ENCODE results near the gene BCKDHB. TPM values are rescaled to one million over a fixed set of nuclear protein-coding genes. Genes with fewer than 3 reads are reported as not detected.

BCKDHB gene
- total RNA-seq, 1 experiment from 2014 or later, result 16.4 TPM

DNA sequence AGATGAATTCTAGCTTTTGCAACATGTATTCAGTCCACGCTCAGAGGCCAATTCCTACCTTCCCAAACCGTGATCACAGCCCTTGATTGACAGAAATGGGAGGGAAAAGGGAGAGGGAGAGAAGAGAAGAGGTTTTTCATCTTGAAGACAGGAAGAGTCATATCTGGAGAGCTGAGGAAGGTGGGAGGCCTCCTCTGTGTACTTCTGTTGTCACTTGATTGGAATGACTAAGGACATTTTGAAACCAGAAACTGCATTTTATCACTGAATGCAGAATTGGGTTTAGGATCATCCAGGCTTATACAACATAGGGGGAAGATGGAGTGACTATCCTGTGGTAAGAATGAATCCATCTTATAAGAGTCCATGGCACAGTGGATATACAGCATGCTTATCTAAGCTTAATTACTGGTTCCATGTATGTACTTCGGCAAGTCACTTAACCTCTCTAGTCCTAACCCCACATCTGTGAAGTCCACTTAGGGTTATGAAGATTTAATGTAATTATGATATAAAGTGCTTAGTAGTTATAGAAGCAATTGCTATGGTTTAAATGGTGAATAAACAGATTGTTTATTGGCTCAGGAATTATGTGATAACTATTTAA is 144.0 kb downstream of the BCKDHB start:
- POLR2A ChIA-PET, result no interaction called here

DNA sequence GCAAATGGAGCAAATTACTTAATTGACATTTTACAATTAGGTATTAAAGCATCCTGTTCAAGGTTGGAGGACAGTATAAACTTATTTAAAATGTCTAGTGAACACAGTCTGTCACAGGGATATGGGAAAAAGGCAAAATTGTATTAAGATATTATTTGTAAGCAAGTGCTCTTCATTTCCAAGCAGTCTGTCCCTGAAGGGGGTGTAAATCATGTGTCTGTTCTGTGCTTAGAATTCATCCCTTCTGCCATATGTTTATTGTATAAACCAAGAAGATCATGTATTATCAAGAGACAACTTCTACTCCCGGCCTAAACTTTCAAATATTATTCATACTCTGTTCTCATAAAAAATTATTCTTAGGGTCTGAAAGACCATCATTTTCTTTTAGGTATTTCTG is 144.8 kb downstream of the BCKDHB start:
- intact Hi-C loops (cut with micrococcal nuclease; ENCODE audit: unreplicated experiment), result no loop called here
- H3K4me3 ChIP-seq (ENCODE audit: low read depth in 2 of 2, low read length in 2 of 2), result no peak overlapping the region
- no peaks in the 10 kb centered on the region for H3K9me3 ChIP-seq (ENCODE audit: control insufficient read depth, insufficient read depth, low read depth, low read length)
- ATAC-seq, result no peak
- CTCF ChIA-PET, result no interaction called here
- H3K27me3 ChIP-seq (ENCODE audit: control insufficient read depth, insufficient read depth, low read length), result no peaks in the 10 kb centered on the region
- TF ChIP-seq REST (IDR thresholded peaks at IDR 0.05; ENCODE audit: insufficient read depth in 1 of 2, low read depth in 2 of 2, low read length in 1 of 2), result no peak
- no peak for TF ChIP-seq CTCF (IDR thresholded peaks at IDR 0.05)
- TF ChIP-seq TCF7L2 (IDR thresholded peaks at IDR 0.05; ENCODE audit: low read depth, low read length), result no peak
- TF ChIP-seq SIN3A (IDR thresholded peaks at IDR 0.05; ENCODE audit: borderline replicate concordance, insufficient read depth, low read depth, low read length), result no peak
- TF ChIP-seq POLR2AphosphoS5 (IDR thresholded peaks at IDR 0.05; ENCODE audit: low read depth, low read length), result no peak
- in situ Hi-C loops (cut with HindIII; ENCODE audit: low pct_unique_long_range_greater_than_20kb, low sequenced_read_pairs), result no loop called here
- no TSS peak for BruUV-seq (replicated peaks)
- H3K27ac ChIP-seq (ENCODE audit: low read length), result no peak overlapping the region
- no peaks in the 10 kb centered on the region for H3K4me1 ChIP-seq (ENCODE audit: control insufficient read depth, insufficient read depth, low read length)
- no peak for DNase-seq (ENCODE audit: low read depth, low spot score)
- no peaks in the 10 kb centered on the region for H3K36me3 ChIP-seq (ENCODE audit: control insufficient read depth, insufficient read depth, low read length)
- POLR2A ChIA-PET, result no interaction called here

More for the DNA sequence above, 144.0 kb downstream of the BCKDHB start:
- H3K4me1 ChIP-seq (ENCODE audit: control insufficient read depth, insufficient read depth, low read length), result no peaks in the 10 kb centered on the region
- no peaks in the 10 kb centered on the region for H3K9me3 ChIP-seq (ENCODE audit: control insufficient read depth, insufficient read depth, low read depth, low read length)
- ATAC-seq (no peak), DNase-seq (ENCODE audit: low read depth, low spot score) (no peak)
- TF ChIP-seq POLR2AphosphoS5 (IDR thresholded peaks at IDR 0.05; ENCODE audit: low read depth, low read length) (no peak), TCF7L2 (IDR thresholded peaks at IDR 0.05; ENCODE audit: low read depth, low read length) (no peak), SIN3A (IDR thresholded peaks at IDR 0.05; ENCODE audit: borderline replicate concordance, insufficient read depth, low read depth, low read length) (no peak), CTCF (IDR thresholded peaks at IDR 0.05) (no peak), REST (IDR thresholded peaks at IDR 0.05; ENCODE audit: insufficient read depth in 1 of 2, low read depth in 2 of 2, low read length in 1 of 2) (no peak)
- H3K27ac ChIP-seq (ENCODE audit: low read length), result no peak overlapping the region
- intact Hi-C loops (cut with micrococcal nuclease; ENCODE audit: unreplicated experiment) (no loop called here), in situ Hi-C loops (cut with HindIII; ENCODE audit: low pct_unique_long_range_greater_than_20kb, low sequenced_read_pairs) (no loop called here)
- no peaks in the 10 kb centered on the region for H3K36me3 ChIP-seq (ENCODE audit: control insufficient read depth, insufficient read depth, low read length)
- CTCF ChIA-PET, result no interaction called here
- H3K27me3 ChIP-seq (ENCODE audit: control insufficient read depth, insufficient read depth, low read length), result no peaks in the 10 kb centered on the region
- H3K4me3 ChIP-seq (ENCODE audit: low read depth in 2 of 2, low read length in 2 of 2), result no peak overlapping the region
- no TSS peak for BruUV-seq (replicated peaks)
